Stimulated activated CD4-positive, alpha-beta T cell treated with anti-CD3 and anti-CD28 coated beads, TNF-alpha, amount 100 ng/mL, for 4 hours (primary cell): ENCODE data around the gene CFAP410.
"Not testable (repeated sequence)": the region's sequence is repeated elsewhere in the genome, so short reads cannot be mapped to it uniquely, and the experiment has no call there.

ENCODE experiments used
- DNase-seq, 3 experiments: peaks; one replicate each; pipeline ENCODE4 v3.0.0-alpha.2; 2020; ENCODE audit warnings: low read depth in 3 of 3

CFAP410 gene

GRCh38 chr21:44370027-44370735, 31.0 kb upstream of the CFAP410 start:
- DNase-seq = no peak

GRCh38 chr21:44368711-44369446, 29.7 kb upstream of the CFAP410 start:
- no peak for DNase-seq

- no peak for DNase-seq
Observed at GRCh38 chr21:44366586-44367211, 27.5 kb upstream of the CFAP410 start.

- DNase-seq = no peak
Observed at GRCh38 chr21:44365967-44366585, 26.9 kb upstream of the CFAP410 start.

GRCh38 chr21:44365251-44365966, 26.2 kb upstream of the CFAP410 start:
- DNase-seq = no peak

- no peak for DNase-seq
Observed at GRCh38 chr21:44364151-44365053, 25.2 kb upstream of the CFAP410 start.

- DNase-seq = no peak
Observed at GRCh38 chr21:44363278-44363677, 24.1 kb upstream of the CFAP410 start.

GRCh38 chr21:44361903-44362302, 22.7 kb upstream of the CFAP410 start:
- not testable (repeated sequence) for DNase-seq

- DNase-seq = no peak
Observed at GRCh38 chr21:44360159-44360558, 21.0 kb upstream of the CFAP410 start.

GRCh38 chr21:44359396-44359795, 20.2 kb upstream of the CFAP410 start:
- DNase-seq = no peak

GRCh38 chr21:44357064-44357837, 18.1 kb upstream of the CFAP410 start:
- DNase-seq = no peak

- DNase-seq = no peak
Observed at GRCh38 chr21:44356636-44357035, 17.4 kb upstream of the CFAP410 start.

- no peak for DNase-seq
Observed at GRCh38 chr21:44356160-44356559, 17.0 kb upstream of the CFAP410 start.

- DNase-seq = no peak
Observed at GRCh38 chr21:44354775-44355771, 15.9 kb upstream of the CFAP410 start.

- DNase-seq = no peak
Observed at GRCh38 chr21:44354001-44354405, 14.8 kb upstream of the CFAP410 start.

- DNase-seq = no peak
Observed at GRCh38 chr21:44353191-44353970, 14.2 kb upstream of the CFAP410 start, which contains the start of gene TRPM2. Gene TRPM2, plus strand, starts transcription at chr21:44353621. Its CDS starts 80 bp downstream, at chr21:44353701.

- DNase-seq = no peak
Observed at GRCh38 chr21:44352253-44352860, 13.2 kb upstream of the CFAP410 start.
